Neural cell (in vitro differentiated cells): ENCODE data around the gene NEK6. TPM values are rescaled to one million over a fixed set of nuclear protein-coding genes. Genes with fewer than 3 reads are reported as not detected.

Experiments
- H2AFZ ChIP-seq: fragments of 200-600, 300-800 bp; sonication (generic), shearing (Covaris generic); 2 replicates; pipeline ENCODE4 v1.6.0; 2014; ENCODE audit warnings: low read depth, mild to moderate bottlenecking, antibody characterized with exemption, low read length, moderate library complexity
- H3F3A ChIP-seq: fragments of 200-600 bp; shearing (Covaris generic); 2 replicates; pipeline ENCODE4 v1.6.1; 2016; ENCODE audit warnings: mild to moderate bottlenecking, moderate library complexity, mixed read lengths, antibody characterized with exemption, low read length; ENCODE audit not compliant: insufficient read depth, poor library complexity, severe bottlenecking
- H3K27ac ChIP-seq: fragments of 200-600, 300-800 bp; sonication (generic), shearing (Covaris generic); 2 replicates; pipeline ENCODE4 v1.5.1; 2014; ENCODE audit warnings: mild to moderate bottlenecking, low read length, moderate library complexity
- H3K27me3 ChIP-seq: fragments of 300-800, 200-600 bp; sonication (generic), shearing (Covaris generic); 2 replicates; pipeline ENCODE4 v1.6.0; 2014; ENCODE audit warnings: mild to moderate bottlenecking, low read depth, low read length, moderate library complexity; ENCODE audit not compliant: insufficient read depth
- H3K36me3 ChIP-seq: fragments of 300-800, 200-600 bp; sonication (generic), shearing (Covaris generic); 2 replicates; pipeline ENCODE4 v1.5.1; 2014; ENCODE audit warnings: mild to moderate bottlenecking, antibody characterized with exemption, low read length, moderate library complexity; ENCODE audit not compliant: insufficient read depth
- H3K4me2 ChIP-seq: fragments of 300-800, 200-600 bp; sonication (generic), shearing (Covaris generic); 2 replicates; pipeline ENCODE4 v1.6.0; 2014; ENCODE audit warnings: mild to moderate bottlenecking, low read length
- H3K4me3 ChIP-seq: fragments of 300-800, 200-600 bp; sonication (generic), shearing (Covaris generic); 2 replicates; pipeline ENCODE4 v1.5.1; 2014; ENCODE audit warnings: mild to moderate bottlenecking, low read length, moderate library complexity
- H3K79me2 ChIP-seq: fragments of 200-600 bp; shearing (Covaris generic); replicated peaks from 2 replicates; pipeline ENCODE4 v1.6.0; 2014; ENCODE audit warnings: mild to moderate bottlenecking, low read length, moderate library complexity; ENCODE audit not compliant: insufficient read depth
- H3K9ac ChIP-seq: fragments of 300-800, 200-600 bp; sonication (generic), shearing (Covaris generic); 2 replicates; pipeline ENCODE4 v1.6.1; 2016; ENCODE audit warnings: mild to moderate bottlenecking, low read length, mixed read lengths
- H3K9me2 ChIP-seq: fragments of 200-600 bp; shearing (Covaris generic); 2 replicates; pipeline ENCODE4 v1.6.1; 2016; ENCODE audit warnings: mild to moderate bottlenecking, low read length, mixed read lengths; ENCODE audit not compliant: insufficient read depth
- H3K9me3 ChIP-seq: fragments of 200-600, 300-800 bp; sonication (generic), shearing (Covaris generic); 2 replicates; pipeline ENCODE4 v1.6.1; 2016; ENCODE audit warnings: mild to moderate bottlenecking, mixed run types, low read length, moderate library complexity, mixed read lengths
- H4K20me1 ChIP-seq: fragments of 200-600 bp; shearing (Covaris generic); 2 replicates; pipeline ENCODE4 v1.6.1; 2016; ENCODE audit warnings: mild to moderate bottlenecking, mixed run types; ENCODE audit not compliant: insufficient read depth
- EZH2 ChIP-seq: fragments of 200-600, 300-800 bp; shearing (Covaris generic), sonication (generic); IDR thresholded peaks from 2 replicates; pipeline ENCODE4 v1.6.1; 2014; ENCODE audit warnings: antibody characterized with exemption, low read length, borderline replicate concordance, mild to moderate bottlenecking; ENCODE audit not compliant: insufficient read depth, poor library complexity, severe bottlenecking
- POLR2AphosphoS5 ChIP-seq: IDR thresholded peaks from 2 replicates; pipeline ENCODE4 v1.6.1; 2012
- RAD21 ChIP-seq: fragments of 450-650 bp; conservative IDR thresholded peaks from 2 replicates; pipeline ENCODE4 v1.6.1; 2014; ENCODE audit warnings: antibody characterized with exemption, mild to moderate bottlenecking, moderate library complexity
- SMC3 ChIP-seq: fragments of 450-650 bp; conservative IDR thresholded peaks from 2 replicates; pipeline ENCODE4 v1.6.1; 2014; ENCODE audit warnings: antibody characterized with exemption, mild to moderate bottlenecking, moderate library complexity; ENCODE audit not compliant: poor library complexity
- TAF1 ChIP-seq: IDR thresholded peaks from 2 replicates; pipeline ENCODE4 v1.6.1; 2012; ENCODE audit warnings: low read depth
- polyA plus RNA-seq: library from polyadenylated mRNA; depleted of rRNA; stranded (reverse); fragments of >200 nt; gene quantifications from 2 replicates; pipeline ENCODE4 v1.2.3, GENCODE V29; 2014
- TF ChIP-seq, protein P1 (sequence below): fragments of 450-650 bp; IDR thresholded peaks from 2 replicates; pipeline ENCODE4 v1.5.1; 2014; ENCODE audit warnings: antibody characterized with exemption, mild to moderate bottlenecking, moderate library complexity; ENCODE audit not compliant: poor library complexity, severe bottlenecking
- TF ChIP-seq, protein P2 (sequence below): IDR thresholded peaks from 2 replicates; pipeline ENCODE4 v1.6.1; 2012; ENCODE audit warnings: borderline replicate concordance

The NEK6 gene
- polyA plus RNA-seq, 1 donor from 2014 or later = 4.6 TPM

DNA sequence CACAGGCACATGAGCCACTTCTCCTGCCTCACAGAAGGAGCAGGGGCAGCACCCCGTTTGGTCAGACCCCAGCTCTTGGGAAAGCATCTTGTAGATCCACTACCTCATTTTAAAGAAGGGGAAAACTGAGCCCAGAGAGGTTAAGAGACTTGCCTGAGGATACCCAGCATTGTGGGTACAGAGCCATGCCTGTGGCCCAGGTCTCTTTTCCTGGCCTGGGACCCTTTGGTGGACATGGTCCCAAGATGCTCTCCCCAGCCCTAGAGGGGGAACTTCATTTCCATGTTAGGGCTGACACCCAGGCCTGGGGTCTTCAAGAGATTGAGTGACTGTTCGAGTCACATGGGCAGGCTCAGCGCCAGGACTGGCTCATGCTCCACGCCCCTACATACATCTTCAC lies 64.2 kb downstream of the NEK6 start:
- no peak overlapping the region for H3K4me2 ChIP-seq
- H3K27ac ChIP-seq = no peak overlapping the region
- no peaks in the 10 kb centered on the region for H3K27me3 ChIP-seq
- no peaks in the 10 kb centered on the region for H3K9me2 ChIP-seq
- no peak overlapping the region for H2AFZ ChIP-seq
- no peak overlapping the region for H3K4me3 ChIP-seq
- no peaks in the 10 kb centered on the region for H3K36me3 ChIP-seq
- TF ChIP-seq POLR2AphosphoS5 (no peak), TAF1 (no peak), EZH2 (no peak), SMC3 (no peak), RAD21 (no peak)
- TF ChIP-seq, protein P1, sequence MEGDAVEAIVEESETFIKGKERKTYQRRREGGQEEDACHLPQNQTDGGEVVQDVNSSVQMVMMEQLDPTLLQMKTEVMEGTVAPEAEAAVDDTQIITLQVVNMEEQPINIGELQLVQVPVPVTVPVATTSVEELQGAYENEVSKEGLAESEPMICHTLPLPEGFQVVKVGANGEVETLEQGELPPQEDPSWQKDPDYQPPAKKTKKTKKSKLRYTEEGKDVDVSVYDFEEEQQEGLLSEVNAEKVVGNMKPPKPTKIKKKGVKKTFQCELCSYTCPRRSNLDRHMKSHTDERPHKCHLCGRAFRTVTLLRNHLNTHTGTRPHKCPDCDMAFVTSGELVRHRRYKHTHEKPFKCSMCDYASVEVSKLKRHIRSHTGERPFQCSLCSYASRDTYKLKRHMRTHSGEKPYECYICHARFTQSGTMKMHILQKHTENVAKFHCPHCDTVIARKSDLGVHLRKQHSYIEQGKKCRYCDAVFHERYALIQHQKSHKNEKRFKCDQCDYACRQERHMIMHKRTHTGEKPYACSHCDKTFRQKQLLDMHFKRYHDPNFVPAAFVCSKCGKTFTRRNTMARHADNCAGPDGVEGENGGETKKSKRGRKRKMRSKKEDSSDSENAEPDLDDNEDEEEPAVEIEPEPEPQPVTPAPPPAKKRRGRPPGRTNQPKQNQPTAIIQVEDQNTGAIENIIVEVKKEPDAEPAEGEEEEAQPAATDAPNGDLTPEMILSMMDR = no peak
- TF ChIP-seq, protein P2, sequence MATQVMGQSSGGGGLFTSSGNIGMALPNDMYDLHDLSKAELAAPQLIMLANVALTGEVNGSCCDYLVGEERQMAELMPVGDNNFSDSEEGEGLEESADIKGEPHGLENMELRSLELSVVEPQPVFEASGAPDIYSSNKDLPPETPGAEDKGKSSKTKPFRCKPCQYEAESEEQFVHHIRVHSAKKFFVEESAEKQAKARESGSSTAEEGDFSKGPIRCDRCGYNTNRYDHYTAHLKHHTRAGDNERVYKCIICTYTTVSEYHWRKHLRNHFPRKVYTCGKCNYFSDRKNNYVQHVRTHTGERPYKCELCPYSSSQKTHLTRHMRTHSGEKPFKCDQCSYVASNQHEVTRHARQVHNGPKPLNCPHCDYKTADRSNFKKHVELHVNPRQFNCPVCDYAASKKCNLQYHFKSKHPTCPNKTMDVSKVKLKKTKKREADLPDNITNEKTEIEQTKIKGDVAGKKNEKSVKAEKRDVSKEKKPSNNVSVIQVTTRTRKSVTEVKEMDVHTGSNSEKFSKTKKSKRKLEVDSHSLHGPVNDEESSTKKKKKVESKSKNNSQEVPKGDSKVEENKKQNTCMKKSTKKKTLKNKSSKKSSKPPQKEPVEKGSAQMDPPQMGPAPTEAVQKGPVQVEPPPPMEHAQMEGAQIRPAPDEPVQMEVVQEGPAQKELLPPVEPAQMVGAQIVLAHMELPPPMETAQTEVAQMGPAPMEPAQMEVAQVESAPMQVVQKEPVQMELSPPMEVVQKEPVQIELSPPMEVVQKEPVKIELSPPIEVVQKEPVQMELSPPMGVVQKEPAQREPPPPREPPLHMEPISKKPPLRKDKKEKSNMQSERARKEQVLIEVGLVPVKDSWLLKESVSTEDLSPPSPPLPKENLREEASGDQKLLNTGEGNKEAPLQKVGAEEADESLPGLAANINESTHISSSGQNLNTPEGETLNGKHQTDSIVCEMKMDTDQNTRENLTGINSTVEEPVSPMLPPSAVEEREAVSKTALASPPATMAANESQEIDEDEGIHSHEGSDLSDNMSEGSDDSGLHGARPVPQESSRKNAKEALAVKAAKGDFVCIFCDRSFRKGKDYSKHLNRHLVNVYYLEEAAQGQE = no peak
- no peaks in the 10 kb centered on the region for H3K9me3 ChIP-seq
- no peak overlapping the region for H3K9ac ChIP-seq
- no peaks in the 10 kb centered on the region for H4K20me1 ChIP-seq
- H3F3A ChIP-seq = no peaks in the 10 kb centered on the region
- no peaks in the 10 kb centered on the region for H3K79me2 ChIP-seq

DNA sequence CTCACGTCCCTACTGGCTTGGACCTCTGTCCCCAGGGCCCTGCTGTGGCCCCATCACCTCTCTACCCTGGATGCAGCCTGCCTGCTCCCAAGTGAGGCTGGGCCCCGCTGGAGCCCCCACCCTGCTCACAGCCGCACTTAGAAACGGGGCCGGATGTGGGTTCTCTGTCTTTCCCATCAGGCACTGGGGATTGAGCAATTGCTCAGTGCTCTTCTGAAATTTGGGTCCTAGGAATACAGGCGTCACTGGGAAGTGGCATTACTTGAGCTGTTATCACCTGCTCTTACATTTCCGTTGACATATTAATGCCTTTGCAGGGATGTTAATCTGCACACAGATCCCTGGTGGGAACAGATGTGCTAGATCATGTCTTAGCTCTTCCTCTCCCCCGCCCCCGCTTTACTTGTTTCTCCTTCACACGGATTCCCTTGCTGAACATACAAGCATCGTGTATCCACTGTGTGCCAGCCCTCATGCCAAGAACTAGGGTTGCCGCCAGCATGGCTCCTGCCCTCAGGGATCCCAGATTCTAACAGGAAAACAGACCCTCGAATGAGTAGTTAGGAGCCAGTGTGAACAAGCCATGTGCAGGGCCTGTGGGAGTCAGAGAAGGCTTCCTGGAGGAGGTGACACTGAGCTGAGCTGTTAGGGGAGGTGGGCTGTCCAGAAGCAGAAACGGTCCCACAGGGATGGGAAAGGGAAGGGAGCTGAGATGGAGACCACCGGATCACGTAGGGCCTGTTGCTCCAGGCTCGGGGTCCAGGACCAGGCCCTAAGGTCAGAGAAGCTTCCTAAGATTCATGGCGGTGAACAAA lies 65.1 kb downstream of the NEK6 start:
- Histone ChIP-seq H3K27me3 (no peaks in the 10 kb centered on the region), H4K20me1 (no peaks in the 10 kb centered on the region), H3K79me2 (no peaks in the 10 kb centered on the region), H3K9me2 (no peaks in the 10 kb centered on the region), H3K36me3 (no peaks in the 10 kb centered on the region), H3K9me3 (no peaks in the 10 kb centered on the region), H3K9ac (no peak overlapping the region), H3K4me3 (no peak overlapping the region), H3F3A (no peaks in the 10 kb centered on the region), H3K27ac (no peak overlapping the region), H2AFZ (no peak overlapping the region), H3K4me2 (no peak overlapping the region)
- TF ChIP-seq, protein P1 = no peak
